Choroid plexus epithelial cell (primary cell): ENCODE measurements around the gene WDR3.
A peak's percentile ranks its signal among the peaks of the same experiment; 100 is the strongest.

Source experiments
- DNase-seq: peaks from one replicate; pipeline ENCODE4 v3.0.0-alpha.2; 2010; ENCODE audit warnings: low read depth
- H3K4me3 ChIP-seq: 2 replicates; pipeline ENCODE4 v1.5.1; 2011; ENCODE audit warnings: low read depth, mild to moderate bottlenecking, control low read depth, low read length, moderate library complexity
- TF ChIP-seq, protein P1 (sequence below): conservative IDR thresholded peaks from 2 replicates; pipeline ENCODE4 v1.5.1; 2011; ENCODE audit warnings: low read depth, mild to moderate bottlenecking, control low read depth, inconsistent platforms, low read length, moderate library complexity

The WDR3 gene

DNA sequence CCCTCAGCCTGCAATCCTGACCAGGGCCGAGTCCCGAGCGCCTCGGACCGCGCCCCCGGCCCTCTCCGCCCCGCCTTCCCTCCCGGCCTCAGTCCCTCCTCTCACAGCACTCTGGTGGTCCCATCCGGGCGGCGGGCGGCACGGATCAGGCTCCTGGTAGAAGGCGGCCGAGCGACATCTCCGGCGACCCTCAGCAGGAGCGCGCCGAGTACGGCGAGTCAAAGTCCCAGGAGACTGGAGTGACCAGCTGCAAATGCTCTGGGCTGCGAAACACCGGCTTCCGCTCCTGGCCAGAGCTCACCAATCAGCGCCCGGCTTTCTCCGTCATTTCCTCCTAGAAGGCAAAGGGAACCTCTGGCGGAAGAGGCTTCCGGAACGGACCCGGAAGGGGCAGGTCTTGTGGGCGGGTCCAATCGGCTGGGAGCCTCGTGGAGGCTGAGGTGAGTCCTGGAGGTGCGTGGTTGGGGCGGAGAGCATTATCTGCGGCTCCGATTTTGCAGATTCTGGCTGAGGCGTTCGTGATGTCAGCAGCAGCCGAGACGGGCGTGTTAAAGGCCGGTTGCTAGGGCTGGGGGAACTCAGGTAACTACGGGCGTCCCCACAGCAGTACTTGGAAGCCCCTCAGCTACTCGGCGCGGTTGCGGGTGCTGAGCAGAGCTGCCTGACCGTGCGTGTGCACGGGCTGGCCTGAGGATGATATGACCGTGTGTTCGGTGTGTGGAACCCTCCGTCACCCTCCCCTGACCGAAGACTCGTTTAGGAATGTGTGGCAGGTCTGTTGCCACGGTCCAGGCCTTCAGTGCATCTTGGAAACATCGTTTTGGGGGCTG, at the start of gene WDR3, which contains the start of gene GDAP2:
TSS of gene WDR3 (plus strand) at position 397 of the 830 bp plus-strand sequence. CDS start 3,581 bp downstream, outside the sequence.
TSS of gene GDAP2 (minus strand) at position 279 of the 830 bp plus-strand sequence. CDS start 9,264 bp downstream, outside the sequence.
- DNase-seq, result peak; percentile 97
- TF ChIP-seq, protein P1, sequence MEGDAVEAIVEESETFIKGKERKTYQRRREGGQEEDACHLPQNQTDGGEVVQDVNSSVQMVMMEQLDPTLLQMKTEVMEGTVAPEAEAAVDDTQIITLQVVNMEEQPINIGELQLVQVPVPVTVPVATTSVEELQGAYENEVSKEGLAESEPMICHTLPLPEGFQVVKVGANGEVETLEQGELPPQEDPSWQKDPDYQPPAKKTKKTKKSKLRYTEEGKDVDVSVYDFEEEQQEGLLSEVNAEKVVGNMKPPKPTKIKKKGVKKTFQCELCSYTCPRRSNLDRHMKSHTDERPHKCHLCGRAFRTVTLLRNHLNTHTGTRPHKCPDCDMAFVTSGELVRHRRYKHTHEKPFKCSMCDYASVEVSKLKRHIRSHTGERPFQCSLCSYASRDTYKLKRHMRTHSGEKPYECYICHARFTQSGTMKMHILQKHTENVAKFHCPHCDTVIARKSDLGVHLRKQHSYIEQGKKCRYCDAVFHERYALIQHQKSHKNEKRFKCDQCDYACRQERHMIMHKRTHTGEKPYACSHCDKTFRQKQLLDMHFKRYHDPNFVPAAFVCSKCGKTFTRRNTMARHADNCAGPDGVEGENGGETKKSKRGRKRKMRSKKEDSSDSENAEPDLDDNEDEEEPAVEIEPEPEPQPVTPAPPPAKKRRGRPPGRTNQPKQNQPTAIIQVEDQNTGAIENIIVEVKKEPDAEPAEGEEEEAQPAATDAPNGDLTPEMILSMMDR, result no peak
- peak within 1 kb of the TSS; percentile 90 for H3K4me3 ChIP-seq

DNA sequence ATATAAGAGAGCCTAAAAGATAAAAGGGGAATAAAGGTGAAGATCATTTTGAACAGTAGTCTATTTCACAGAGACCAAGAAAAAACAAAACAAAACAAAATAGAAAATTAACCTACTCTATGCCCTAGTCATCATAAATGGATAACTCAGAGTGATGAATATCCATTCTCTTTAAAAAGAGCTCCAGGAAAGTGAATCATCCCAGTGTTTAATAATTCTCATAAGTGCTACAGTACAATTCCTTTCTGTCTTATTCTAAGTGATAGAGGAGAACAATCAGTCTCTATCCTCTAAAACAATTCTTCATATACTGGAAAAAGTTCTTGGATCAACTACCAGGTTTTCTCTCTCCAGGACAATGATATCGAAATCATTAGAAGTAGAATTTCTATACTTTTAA, 45.9 kb upstream of the WDR3 start:
- no peak for DNase-seq
- H3K4me3 ChIP-seq, result no peak overlapping the region
- TF ChIP-seq, protein P1, result no peak

DNA sequence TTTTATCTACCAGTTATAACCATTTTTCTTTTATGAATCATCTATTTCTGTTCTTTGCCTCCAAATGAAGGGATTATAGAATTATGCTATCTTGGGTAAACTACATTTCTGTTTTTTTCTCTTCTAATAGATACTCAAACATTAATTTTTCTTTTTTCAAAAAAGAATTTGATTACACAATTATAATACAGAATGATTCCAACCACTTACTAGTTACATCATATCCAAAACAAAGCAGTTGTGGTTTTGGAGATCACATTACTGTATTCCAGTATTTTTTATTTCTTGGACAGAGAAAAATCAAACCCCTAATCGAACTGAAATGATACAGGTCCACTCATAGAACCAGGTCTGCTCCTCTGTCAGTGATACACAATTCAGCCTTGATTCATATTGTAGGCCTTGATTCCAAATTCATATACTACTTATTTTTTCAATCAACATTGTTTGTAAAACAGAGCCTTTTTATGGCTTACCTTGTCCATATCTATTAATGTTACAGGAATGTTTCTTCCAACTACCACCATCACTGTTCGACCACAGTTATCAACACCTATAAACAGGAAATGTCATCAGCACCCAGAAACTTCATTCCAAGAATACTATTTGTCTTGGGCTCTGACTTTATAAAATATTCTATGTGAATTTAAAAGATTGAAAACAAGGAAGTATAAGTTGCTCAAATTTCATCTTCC, 43.3 kb upstream of the WDR3 start:
- peak; percentile 86 for DNase-seq
- H3K4me3 ChIP-seq, result no peak overlapping the region
- TF ChIP-seq, protein P1, result no peak

DNA sequence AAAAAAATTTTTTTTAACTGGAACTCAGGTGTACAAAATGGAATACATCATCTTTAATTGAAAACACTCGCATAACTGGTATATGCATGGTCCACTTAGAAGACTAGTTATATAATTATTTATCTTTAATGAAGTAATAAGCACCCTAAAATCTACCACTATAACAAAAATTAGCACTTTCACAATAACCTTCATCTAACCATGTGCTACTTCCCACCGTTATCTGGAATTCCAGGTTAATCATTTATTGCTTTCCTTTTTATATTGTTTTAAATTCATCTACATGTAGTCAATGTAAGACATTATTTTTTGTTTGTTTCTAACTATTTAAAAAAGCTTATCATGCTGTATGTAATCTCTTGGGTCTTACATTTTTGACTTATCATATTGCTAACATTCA, 39.1 kb upstream of the WDR3 start:
- no peak for DNase-seq
- no peak overlapping the region for H3K4me3 ChIP-seq
- TF ChIP-seq, protein P1, result no peak

- no peak overlapping the region for H3K4me3 ChIP-seq
- TF ChIP-seq, protein P1, result no peak
Observed at GRCh38 chr1:117892512-117892911, 37.0 kb upstream of the WDR3 start.

GRCh38 chr1:117894078-117894477, 35.5 kb upstream of the WDR3 start:
- TF ChIP-seq, protein P1, result no peak
- DNase-seq, result no peak
- H3K4me3 ChIP-seq, result no peak overlapping the region

More at GRCh38 chr1:117892512-117892911, 37.0 kb upstream of the WDR3 start:
- DNase-seq, result no peak
